Prostate gland (tissue), 2 donors: ENCODE data around the gene CXXC5. TPM values are rescaled to one million over a fixed set of nuclear protein-coding genes. Genes with fewer than 3 reads are reported as not detected.

Experiments used
- DNase-seq: peaks from one replicate; pipeline ENCODE4 v3.0.0-alpha.2; 2019; ENCODE audit warnings: low spot score
- H3K27ac ChIP-seq, 2 donors: fragments of 200-600 bp; sonication (generic); 2 replicates each; pipeline ENCODE4 v1.5.1; 2017 to 2019
- H3K27me3 ChIP-seq: fragments of 200-600 bp; sonication (generic); replicated peaks from 2 replicates; pipeline ENCODE4 v1.5.1; 2019; ENCODE audit not compliant: insufficient read depth
- H3K36me3 ChIP-seq, 2 donors: fragments of 200-600 bp; sonication (generic); 1 replicate in 1 of 2; 2 replicates in 1 of 2; pipeline versions ENCODE4 v1.5.1 to v1.8.1; 2017 to 2019
- H3K4me1 ChIP-seq: fragments of 200-600 bp; sonication (generic); replicated peaks from 2 replicates; pipeline ENCODE4 v1.5.1; 2019
- H3K4me3 ChIP-seq, 2 donors: fragments of 200-600 bp; sonication (generic); 2 replicates each; pipeline ENCODE4 v1.5.1; 2017 to 2019
- H3K9me3 ChIP-seq: fragments of 200-600 bp; sonication (generic); 2 replicates; pipeline ENCODE4 v1.5.1; 2017
- POLR2A ChIP-seq: fragments of 450-650 bp; IDR thresholded peaks from one replicate; pipeline ENCODE4 v1.6.1; 2016; ENCODE audit warnings: antibody characterized with exemption, mild to moderate bottlenecking
- POLR2AphosphoS5 ChIP-seq: sonication (generic); formaldehyde crosslinking; IDR thresholded peaks from one replicate; pipeline ENCODE4 v1.6.1; 2017; ENCODE audit warnings: antibody characterized with exemption
- WGBS: methylation state at CpG from one replicate; pipeline ENCODE4 v1.1.5; 2018; 5-methylcytosine and 5-hydroxymethylcytosine counted together
- intact Hi-C: fragments of 100-400 bp; cut with DNase I; formaldehyde crosslinking; loops from one replicate; pipeline ENCODE4 v1.14.2; 2022
- total RNA-seq, 2 donors: library from RNA; depleted of rRNA; stranded (reverse); fragments of >200 nt; gene quantifications; one replicate each; pipeline ENCODE4 v1.1.0, GENCODE V29; 2016
- TF ChIP-seq, protein P1 (sequence below), 4 experiments: fragments of 200-600 bp in 2 of 4; fragments of 450-650 bp in 2 of 4; sonication (generic) in 2 of 4; IDR thresholded peaks; 1 replicate in 3 of 4; 2 replicates in 1 of 4; pipeline ENCODE4 v1.5.1; 2016 to 2019; ENCODE audit warnings: antibody characterized with exemption in 4 of 4, mild to moderate bottlenecking in 2 of 4, moderate library complexity in 2 of 4

Gene CXXC5
- total RNA-seq, 2 donors from 2014 or later, result 47.4 to 47.7 TPM

- Histone ChIP-seq H3K4me1 (peaks cover 49% of the 10 kb centered on the region), H3K27ac (peak overlapping the region; percentile 89 to 94), H3K4me3 (peak overlapping the region in 1 of 2 donors; percentile 18), H3K27me3 (no peaks in the 10 kb centered on the region), H3K9me3 (no peaks in the 10 kb centered on the region), H3K36me3 (no peaks in the 10 kb centered on the region)
- WGBS, result 34% methylated on average over 40 of the region's 41 CpGs
- DNase-seq, result peak; percentile 62
- intact Hi-C loops, result no loop called here
- TF ChIP-seq, protein P1, sequence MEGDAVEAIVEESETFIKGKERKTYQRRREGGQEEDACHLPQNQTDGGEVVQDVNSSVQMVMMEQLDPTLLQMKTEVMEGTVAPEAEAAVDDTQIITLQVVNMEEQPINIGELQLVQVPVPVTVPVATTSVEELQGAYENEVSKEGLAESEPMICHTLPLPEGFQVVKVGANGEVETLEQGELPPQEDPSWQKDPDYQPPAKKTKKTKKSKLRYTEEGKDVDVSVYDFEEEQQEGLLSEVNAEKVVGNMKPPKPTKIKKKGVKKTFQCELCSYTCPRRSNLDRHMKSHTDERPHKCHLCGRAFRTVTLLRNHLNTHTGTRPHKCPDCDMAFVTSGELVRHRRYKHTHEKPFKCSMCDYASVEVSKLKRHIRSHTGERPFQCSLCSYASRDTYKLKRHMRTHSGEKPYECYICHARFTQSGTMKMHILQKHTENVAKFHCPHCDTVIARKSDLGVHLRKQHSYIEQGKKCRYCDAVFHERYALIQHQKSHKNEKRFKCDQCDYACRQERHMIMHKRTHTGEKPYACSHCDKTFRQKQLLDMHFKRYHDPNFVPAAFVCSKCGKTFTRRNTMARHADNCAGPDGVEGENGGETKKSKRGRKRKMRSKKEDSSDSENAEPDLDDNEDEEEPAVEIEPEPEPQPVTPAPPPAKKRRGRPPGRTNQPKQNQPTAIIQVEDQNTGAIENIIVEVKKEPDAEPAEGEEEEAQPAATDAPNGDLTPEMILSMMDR (IDR thresholded peaks at IDR 0.05), result no peak
- peak; percentile 33 for TF ChIP-seq POLR2AphosphoS5
Observed at GRCh38 chr5:139660923-139661814, 13.0 kb downstream of the CXXC5 start.

DNA sequence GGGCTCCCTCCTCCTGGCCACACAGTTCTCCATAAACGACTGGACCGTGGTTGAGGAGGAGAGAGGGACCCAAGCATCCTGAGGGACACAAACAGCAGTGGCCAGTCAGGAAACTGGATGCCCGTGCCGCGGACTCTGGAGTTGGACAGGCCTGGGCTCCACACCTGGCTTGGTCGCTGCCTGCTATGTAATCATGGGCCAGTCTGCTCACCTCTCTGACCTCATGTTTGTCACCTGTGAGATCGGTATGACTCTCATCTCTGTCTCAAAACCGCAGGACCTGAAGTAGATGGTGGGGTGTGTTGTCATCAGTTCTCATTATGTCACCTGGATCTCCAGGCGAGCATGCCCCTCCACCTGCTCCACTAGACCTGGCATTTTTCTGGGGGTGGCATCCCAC, 14.5 kb downstream of the CXXC5 start:
- Histone ChIP-seq H3K27ac (no peak overlapping the region), H3K27me3 (no peaks in the 10 kb centered on the region), H3K4me3 (no peak overlapping the region), H3K9me3 (no peaks in the 10 kb centered on the region), H3K36me3 (no peaks in the 10 kb centered on the region), H3K4me1 (peaks cover 40% of the 10 kb centered on the region)
- TF ChIP-seq POLR2AphosphoS5, result no peak
- no peak for TF ChIP-seq POLR2A
- TF ChIP-seq, protein P1 (IDR thresholded peaks at IDR 0.05), result no peak
- no peak for DNase-seq
- intact Hi-C loops, result no loop called here
- WGBS, result 84% methylated on average over 9 of the region's 9 CpGs

- H3K4me1 ChIP-seq, result peaks cover 41% of the 10 kb centered on the region
- H3K9me3 ChIP-seq, result no peaks in the 10 kb centered on the region
- H3K27ac ChIP-seq, result no peak overlapping the region
- DNase-seq, result no peak
- 90% methylated on average over 14 of the region's 14 CpGs for WGBS
- TF ChIP-seq POLR2A (no peak), POLR2AphosphoS5 (no peak)
- TF ChIP-seq, protein P1 (IDR thresholded peaks at IDR 0.05), result no peak
- H3K4me3 ChIP-seq, result no peak overlapping the region
- no peaks in the 10 kb centered on the region for H3K27me3 ChIP-seq
- intact Hi-C loops, result no loop called here
- no peaks in the 10 kb centered on the region for H3K36me3 ChIP-seq
Observed at GRCh38 chr5:139663207-139664085, 15.3 kb downstream of the CXXC5 start.

DNA sequence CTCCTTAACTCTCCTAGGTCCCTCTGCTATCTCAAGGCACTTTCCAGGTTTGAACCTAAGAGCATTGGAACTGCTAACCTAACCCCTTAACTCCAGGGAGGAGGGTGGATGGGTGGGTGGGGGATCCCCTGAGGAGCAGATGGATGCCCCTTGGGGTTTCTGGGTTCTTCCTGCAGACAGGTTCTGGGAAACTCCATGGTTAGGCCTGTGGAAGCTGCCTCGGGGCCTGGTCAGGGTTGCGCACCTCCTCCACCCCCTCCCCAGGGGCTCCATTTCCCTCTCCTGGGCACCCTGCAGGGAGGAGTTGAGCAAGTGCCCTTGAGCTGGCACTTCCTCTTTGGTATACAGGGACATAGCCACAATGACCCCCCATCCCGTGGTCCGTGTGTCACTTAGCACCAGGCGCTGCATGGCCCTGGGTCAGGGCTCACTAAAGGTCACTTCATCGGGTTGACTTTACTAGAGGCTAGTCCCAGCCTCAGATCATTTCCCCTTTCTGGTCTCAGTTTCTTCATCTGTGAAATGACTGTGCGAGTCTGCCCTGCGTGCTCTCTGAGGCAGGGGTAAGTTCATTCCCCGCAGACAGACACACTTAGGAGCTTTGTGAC, 16.0 kb downstream of the CXXC5 start:
- Histone ChIP-seq H3K9me3 (no peaks in the 10 kb centered on the region), H3K27me3 (no peaks in the 10 kb centered on the region), H3K4me3 (no peak overlapping the region), H3K27ac (no peak overlapping the region), H3K36me3 (no peaks in the 10 kb centered on the region), H3K4me1 (peaks cover 38% of the 10 kb centered on the region)
- WGBS, result 83% methylated on average over 9 of the region's 9 CpGs
- DNase-seq, result no peak
- TF ChIP-seq, protein P1 (IDR thresholded peaks at IDR 0.05), result no peak
- TF ChIP-seq POLR2AphosphoS5, result no peak
- no peak for TF ChIP-seq POLR2A
- intact Hi-C loops, result no loop called here
